ENCODE measurements around the gene ATG3. TPM values are rescaled to one million over a fixed set of nuclear protein-coding genes. Genes with fewer than 3 reads are reported as not detected.

The ATG3 gene
- total RNA-seq = 10 to 100 TPM; 63.0 to 67.7 TPM

GRCh38 chr3:112561734-112562529 is at the start of gene ATG3, which contains the start of gene SLC35A5:
TSS of gene ATG3 (minus strand) at chr3:112561962. CDS start at chr3:112561528, 434 bp downstream.
TSS of gene SLC35A5 (plus strand) at chr3:112562045. CDS start at chr3:112563404, 1,359 bp downstream.

GRCh38 chr3:112498914-112499711 is 62.6 kb downstream of the ATG3 start, which contains the start of gene BTLA:
TSS of gene BTLA (minus strand) at chr3:112499472. CDS start at chr3:112499358, 114 bp downstream.

Other genes with a start within 250 kb of the ATG3 start
- 1 to 10 TPM; 8.6 to 9.4 TPM for gene CD200, start 228.8 kb downstream of the ATG3 start, total RNA-seq
- gene BTLA, start 62.5 kb downstream of the ATG3 start, total RNA-seq = 10 to 100 TPM; 72.1 to 74.4 TPM
- gene SLC35A5, start 83 bp upstream of the ATG3 start, total RNA-seq = 10 to 100 TPM; 23.6 to 25.3 TPM
- gene CCDC80, start 79.2 kb upstream of the ATG3 start, total RNA-seq = under 1 TPM in 1 of 2 experiments, not detected in 1; 0.29 TPM